ENCODE measurements around the gene AK9.
"Not testable (repeated sequence)": the region's sequence is repeated elsewhere in the genome, so short reads cannot be mapped to it uniquely, and the experiment has no call there.

The AK9 gene

DNA sequence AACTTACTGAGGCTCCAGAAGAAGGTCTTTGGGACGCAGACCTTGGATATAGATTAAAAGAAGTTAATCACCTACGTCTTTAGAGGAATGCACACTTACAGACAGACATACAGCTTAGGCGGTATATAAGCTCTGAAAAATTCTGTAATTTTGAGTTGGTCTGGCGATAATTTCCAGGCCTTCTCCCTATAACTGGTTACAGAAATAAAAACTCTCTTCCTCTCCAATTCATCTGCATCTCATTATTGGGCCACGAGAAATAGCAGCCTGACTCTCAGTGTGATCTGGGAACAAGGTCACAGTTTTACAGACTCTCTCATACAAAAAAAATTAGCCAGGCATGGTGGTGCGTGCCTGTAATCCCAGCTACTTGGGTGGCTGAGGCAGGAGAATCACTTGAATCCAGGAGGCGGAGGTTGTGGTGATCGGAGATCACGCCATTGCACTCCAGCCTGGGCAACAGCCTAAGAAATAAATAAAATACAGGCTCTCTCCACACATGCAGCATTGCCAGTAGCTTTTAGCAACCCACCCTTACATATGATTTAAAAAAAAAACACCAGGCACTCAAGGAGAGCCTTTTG is 212.7 kb downstream of the AK9 start:
- DNase-seq: no peak

DNA sequence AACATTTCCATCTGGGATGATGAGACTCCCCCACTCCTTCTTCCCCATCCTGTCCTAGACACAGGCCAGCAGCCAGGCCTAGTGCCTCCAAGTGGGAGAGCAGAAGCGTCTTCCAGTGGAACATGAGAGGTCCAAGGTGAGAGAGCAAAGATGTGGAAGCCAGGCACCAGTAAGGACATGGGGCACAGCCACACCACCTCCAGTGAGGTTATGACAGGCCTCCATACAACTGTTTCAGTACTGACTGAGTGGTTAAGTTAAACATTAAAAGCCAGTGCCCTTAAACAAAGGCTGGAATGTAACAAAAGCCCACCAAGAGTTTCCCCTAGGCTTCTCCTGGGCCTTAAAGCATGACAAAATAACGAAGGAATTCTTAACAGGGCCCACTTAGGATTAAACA is 213.3 kb downstream of the AK9 start:
- no peak for DNase-seq

DNA sequence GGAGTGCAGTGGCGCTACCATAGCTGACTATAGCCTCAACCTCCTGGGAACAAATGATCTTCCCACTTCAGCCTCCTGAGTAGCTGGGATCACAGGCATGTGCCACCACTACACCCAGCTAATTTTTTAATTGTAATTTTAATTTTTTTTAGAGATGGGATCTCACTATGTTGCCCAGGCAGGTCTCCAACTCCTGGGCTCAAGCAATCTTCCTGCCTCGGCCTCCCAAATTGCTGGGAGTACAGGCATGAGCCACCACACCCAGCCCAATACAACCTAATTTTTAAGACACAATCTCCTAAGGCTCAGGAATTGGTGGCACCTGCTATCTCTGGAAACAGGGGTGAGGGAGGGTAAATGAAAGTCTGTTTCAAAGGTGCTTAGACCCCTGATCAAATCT is 213.8 kb downstream of the AK9 start:
- no peak for DNase-seq

DNA sequence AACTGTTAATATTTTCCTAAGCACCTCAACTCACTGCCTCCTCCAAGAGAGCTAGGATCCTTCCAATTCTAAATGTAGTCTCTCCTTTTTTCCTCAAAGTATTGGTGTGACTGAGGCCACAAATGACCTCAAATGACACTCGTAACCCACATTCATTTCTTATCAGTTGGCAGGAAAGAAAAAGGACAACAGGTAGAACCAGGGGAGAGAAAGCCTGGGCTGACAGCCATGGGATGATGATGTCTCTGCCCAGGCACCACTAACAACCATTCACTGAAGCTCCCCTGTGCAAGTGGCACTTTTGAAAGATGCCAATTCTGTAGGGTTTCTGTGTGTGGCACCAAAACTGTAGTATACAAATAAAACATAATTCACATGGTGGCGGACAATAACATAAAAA is 215.4 kb downstream of the AK9 start:
- no peak for DNase-seq

DNA sequence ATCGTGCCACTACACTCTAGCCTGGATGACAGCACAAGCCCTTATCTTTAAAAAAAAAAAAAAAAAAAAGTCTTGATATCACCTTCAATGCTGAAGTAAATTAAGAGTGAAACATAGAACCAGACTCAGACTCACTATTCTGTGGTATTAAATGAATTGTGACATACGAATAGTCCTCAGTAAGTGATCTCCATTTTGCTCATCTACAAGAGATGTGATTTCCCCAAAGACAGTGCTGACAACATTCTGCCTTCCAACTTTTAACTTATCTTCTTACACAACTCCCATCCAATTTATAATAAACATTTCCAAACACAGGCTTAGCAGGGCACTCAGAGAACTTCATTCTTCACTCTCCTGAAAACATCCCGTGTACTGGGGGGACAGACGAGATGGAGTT is 216.0 kb downstream of the AK9 start:
- no peak for DNase-seq

DNA sequence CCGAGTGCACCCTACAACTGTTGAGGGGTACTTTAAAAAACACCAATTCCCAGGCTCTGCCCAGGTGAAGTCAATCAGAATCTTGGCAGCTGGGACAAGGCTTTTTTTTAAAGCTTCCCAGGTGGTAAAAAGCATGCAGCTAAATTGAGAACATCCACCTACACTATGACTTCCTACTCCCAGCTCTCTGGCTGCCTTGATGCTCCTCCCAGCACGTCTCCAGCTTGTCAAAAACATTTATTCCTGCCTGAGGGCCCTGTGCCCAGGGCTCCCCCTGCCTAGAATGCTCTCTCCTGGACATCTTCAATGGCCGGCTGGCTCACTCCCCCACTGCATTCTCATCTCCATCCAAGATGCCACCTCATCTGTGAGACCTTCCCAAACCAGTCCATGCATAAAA is 217.9 kb downstream of the AK9 start:
- DNase-seq: no peak

DNA sequence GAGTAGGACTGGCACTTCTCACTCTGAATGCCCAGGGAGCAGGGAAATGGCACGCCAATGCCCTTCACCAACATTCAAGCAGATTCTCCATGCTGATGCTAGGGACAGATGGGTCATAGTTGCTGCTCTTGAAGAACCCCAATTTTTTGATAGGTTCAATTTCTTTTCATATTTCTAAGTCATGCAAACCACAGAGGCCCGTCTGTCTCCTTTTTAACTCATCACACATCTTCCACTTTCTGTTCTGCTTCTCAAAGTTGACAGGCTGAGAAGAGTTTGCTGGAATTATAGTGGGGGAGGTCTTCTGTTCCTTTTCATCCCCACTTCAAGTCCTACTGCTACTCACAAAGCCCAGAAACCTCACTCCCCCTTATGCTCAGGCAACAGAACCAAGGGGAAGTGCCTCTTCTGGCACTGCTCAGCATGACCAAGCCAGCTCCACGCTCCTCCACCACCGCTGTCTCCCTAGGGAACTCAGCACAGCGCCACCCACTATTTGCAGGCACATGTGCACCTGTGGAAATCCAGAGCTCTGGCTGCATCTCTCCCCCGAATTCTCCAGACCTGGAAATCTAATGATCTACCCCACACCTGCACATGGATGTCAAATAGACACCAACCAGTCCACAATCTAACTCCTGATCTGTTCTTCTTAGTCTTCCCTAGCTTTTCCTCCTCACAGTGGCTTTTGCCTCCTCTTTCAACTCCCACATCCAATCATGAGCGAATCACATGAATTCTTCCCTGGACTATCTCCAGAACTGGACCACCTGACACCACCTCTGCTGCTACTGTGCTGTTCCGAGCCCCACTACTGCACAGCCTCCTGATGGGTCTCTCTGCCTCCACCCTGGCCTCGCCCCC is 218.6 kb downstream of the AK9 start:
- no peak for DNase-seq

DNA sequence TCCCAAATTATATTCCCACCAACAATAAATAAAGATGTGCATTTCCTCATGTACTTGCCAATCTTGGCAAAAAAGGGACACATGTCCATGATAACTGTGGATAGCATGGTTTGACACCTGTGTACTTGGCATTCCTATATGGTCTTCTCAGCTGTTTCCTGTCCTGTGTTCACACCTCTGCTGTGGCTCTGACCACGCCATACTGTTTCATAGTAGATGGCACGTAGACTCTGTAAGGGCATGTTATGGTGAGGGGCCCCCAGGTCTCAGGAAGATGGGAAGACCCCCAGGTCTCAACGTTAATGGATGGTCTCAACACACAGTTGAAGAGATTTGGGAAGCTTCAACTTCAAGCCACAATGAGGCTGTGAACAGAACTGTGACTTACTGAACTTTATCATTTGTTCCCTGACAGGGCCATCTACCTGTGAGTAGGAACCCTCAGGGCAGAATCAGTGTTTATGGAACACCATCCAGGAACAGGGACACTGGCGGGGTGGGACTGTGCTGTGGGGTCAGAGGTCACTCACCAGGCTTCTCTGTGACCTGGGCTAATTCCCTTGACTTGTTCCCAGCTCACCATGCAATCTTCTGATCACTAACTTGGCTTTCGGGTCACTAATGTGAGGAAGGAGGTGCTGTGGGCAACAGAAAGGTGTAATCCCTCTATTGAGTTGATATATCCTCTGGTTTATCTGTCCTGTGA is 219.7 kb downstream of the AK9 start:
- DNase-seq: no peak

DNA sequence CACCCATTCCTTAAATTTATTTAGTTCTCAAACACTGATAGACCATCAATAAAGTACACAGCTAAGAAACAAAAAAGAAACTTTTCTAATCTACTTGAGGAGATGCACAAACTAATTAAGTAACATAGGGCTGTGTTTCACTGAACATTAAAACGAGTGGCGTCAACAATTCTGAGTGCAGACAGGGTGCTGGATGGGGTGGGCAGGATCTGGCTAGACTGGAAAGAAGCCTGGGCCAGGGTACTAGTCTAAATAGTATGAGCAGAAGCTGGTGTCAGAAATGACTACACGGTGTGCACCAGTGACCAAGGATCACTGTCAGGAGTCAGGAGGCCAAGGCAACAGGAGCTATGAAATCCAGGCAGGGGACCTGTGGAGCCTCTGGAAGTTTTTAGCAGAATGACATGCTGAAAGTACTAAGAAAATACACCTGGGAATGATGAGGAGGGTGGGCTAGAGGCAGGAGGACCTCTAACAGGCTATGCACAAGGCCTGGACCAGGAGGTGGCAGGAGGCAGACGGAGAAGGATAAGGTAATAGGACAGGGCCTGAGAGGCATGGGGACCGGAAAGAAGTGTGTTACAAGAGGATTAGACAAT is 221.3 kb downstream of the AK9 start:
- no peak for DNase-seq

DNA sequence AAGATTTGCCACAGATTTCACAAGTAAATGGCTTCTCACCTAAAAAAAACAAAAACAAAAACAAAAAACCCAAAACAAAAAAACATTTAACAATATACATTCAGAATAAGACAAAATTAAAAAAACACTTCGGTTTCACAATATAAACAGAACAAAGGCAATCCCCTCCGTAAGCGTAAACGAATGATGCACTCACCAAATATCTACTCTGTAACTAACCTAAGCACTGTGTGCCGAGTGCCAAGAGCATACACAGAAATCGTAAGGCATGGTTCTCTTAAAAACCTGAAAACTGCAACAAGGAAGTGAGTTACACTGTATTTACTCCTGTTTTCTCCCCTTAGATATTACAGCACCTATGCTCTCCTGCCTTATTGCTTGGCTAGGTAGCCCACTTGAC is 223.3 kb downstream of the AK9 start:
- DNase-seq: no peak

DNA sequence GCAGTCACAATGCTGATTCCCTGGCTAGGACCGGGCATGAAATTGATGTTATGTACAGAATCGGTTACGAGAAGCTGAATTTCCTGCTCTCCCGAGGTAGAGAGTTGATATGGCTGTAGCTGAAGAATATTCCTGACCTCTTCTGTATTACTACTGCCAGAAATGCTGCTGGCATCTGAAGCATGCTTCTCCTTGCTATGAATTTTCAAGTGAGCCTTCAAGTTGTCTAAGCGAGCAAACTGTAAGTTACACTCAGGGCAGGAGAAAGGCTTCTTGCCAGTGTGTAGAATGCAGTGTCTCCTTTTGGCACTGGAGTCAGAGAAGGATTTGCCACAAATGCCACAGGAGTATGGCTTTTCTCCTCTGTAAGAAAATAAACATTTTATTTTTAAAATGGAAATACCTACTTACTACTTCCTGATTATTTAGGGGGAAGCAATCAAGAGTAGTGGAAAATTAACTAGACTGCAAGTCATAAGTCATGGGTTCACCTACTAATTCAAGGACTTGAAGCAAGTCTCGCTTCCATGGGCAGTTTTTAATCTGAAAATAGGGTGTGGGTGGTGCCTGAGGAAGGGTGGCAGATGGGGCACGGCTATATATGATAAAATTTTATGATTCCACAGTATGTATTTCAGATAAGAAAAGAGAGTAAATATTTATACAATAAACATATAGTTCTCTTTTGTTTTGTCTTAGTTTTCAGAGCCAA is 224.6 kb downstream of the AK9 start:
- no peak for DNase-seq

DNA sequence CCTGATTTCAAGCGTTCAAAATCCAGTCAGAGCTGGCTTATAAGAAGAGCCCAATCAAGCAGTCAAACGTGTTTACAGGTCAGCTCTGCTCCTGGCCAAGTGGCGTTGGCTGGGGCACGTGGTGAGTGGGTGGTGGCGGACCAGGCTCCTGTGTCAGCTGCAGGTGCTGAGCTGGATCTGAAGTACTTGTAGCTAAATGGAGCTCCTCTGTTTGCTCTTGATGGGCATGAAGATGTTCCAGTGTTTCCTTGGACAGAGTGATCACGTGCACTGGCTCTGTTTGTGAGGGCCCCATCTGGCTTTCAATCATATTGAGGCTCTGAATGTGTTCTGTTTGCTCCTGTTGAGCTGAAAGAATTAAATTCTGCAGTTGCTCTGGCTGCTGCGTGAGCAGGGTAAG is 225.2 kb downstream of the AK9 start:
- no peak for DNase-seq

DNA sequence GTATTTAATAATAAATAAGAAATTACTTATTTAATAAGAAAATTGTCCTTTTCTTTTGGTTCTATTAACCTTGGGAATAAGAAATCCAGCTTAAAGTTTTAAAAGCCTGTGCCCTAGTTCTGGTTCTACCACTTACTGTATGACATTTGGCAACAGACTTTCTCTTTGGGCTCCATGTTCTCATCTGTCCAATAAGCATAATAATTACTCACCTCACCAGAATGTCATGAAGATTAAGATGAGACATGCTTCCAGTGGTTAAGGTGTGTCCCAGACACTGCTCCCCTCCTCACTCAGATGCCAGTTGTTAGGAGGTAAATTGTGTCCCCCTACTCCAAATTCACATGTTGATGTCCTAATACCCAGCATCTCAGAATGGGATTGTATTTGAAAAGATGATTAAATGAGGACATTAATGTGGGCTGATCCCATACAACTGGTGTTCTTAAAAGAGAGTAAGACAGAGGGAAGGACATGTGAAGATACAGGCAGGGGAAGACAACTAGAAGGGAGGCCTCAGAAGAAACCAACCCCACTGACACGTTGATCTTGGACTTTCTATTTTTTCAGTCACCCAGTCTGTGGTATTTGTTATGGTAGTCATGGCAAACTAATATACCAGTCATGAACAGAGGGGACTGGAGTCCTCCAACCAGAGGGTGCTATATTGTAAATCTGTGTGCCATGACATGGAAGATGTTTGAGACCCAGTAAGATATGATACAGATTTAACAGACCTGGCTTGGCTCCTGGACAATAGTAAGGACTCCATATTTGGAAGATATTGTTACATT is 229.1 kb downstream of the AK9 start:
- DNase-seq: no peak

DNA sequence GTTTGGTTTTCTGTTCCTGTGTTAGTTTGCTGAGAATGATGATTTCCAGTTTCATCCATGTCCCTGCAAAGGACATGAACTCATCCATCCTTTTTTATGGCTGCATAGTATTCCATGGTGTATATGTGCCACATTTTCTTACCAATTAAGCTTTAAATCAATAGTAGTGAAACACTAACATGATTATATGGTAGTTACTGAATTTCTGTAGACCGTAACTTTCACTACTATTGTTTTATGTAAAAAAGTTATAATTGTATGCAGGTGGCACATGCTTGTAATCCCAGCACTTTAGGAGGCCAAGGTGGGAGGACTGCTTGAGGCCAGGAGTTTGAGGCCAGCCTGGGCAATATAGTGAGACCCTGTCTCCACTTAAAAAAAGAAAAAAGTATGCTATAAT is 229.8 kb downstream of the AK9 start:
- DNase-seq: not testable (repeated sequence)

DNA sequence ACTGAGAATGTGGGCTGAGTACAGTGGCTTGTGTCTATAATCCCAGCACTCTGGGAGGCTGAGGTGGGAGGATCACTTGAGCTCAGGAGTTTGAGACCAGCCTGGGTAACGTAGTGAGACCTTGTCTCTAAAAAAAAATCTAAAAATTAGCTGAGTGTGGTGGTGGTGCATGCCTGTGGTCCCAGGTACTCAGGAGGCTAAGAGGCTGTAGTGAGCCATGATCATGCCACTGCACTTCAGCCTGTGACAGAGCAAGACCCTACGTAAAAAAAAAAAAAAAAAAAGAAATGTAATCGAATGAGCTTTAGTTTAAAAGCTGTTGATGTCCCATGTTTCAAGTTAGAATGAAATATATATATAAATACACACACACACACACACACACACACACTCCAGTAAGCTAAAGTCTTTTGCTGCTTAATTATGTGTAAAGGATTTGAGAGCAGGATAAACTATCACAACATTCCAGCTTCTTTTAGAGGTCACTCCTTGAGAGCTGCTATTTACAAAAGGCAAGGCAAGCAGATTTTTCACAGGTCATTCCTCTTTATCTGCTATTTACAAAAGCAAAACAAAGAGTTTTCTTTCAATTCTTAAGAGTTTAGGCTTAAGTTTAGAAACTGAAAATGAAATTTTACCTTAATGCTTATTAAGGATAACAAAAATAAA is 230.7 kb downstream of the AK9 start:
- DNase-seq: no peak

DNA sequence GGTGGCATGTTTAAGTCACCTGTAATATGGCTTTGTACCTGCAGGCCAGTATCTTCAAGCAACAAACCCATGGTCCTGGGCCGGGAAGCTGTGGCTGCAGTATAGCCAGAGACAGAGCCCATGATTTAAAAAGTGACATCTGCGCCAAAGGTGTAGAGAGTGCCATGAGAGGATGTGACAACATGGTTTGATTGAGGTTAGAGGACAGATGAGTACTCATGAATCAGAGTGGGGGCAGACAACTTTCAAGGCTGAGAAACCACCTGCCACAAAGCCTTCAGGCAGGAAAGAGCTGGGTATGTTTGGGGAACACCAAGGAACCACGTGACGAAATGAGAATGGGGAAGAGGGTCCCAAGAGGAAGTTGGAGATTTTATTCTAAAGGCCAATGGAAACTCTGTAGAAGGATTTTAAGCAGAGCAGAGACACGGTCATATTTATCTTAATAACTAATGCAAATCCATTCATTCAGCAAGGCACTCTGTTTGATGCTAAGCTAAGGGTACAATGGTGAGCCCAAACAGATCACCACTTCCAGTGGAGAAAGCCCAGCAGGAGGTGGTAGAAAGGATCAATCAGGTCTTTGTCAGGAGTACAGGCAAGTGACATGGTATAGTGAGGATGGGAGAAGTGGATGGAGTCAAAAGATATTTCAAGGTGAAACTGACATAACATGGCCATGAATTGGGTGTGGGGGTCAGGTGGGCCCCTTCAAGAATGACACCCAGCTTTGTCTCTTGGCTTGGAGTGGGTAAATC is 232.0 kb downstream of the AK9 start:
- no peak for DNase-seq

DNA sequence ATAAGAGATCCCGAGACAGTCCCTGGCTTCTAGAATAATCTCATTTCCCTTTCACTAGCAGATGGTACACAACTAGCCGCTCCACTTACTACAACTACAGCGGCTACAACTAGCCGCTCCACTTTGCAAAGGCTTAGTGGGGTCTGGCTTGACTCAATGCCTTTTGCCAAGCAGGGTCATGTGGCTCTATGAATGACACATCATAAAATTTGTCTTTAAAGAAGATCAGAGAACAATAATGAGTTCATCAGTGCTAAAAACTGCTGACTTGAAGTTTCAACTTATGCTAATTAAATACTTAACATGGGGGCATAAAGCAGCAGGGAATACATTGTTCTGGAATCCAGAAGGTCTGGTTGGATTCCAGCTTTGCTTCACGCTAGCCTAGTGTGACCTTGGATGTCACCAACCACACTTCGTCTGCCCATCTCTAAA is 233.4 kb downstream of the AK9 start:
- DNase-seq: no peak

DNA sequence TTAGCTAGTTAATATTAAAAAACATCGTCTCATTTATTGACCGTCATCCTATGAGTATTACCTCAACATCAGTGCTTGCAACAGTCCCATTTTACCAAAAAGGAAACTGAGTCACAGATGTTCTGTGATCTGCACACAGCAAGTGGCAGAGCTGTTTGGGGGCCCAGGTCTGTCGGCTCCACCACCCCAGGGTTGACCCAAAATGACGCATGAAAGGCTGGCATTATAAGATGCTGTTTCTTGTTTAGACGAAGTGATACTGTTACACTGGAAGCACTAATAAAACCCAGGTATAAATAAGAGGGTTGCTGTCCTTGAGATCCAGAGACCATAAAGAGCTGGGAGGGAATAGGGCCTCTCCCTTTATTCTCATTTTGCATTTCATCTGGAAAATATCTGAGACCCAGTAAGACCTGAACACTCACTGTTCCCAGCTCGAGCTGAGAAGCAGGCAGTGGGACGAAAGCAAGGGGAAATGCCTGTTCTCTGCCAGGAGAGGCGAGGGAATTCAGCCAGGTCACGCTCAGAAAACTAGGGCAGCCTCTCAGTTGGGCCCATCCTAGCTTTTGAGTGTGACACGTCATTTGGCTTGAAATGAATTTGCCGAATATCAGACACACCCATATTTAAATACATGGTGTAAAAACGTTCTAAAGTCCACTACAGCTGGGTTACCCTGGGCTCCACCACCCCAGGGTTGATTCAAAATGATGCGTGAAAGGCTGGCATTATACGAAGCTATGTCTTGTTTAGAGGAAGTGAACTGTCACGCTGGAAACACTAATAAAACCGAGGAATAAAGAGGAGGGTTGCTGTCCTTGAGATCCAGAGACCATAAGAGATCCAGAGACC is 234.1 kb downstream of the AK9 start:
- peak; percentile 78 for DNase-seq

DNA sequence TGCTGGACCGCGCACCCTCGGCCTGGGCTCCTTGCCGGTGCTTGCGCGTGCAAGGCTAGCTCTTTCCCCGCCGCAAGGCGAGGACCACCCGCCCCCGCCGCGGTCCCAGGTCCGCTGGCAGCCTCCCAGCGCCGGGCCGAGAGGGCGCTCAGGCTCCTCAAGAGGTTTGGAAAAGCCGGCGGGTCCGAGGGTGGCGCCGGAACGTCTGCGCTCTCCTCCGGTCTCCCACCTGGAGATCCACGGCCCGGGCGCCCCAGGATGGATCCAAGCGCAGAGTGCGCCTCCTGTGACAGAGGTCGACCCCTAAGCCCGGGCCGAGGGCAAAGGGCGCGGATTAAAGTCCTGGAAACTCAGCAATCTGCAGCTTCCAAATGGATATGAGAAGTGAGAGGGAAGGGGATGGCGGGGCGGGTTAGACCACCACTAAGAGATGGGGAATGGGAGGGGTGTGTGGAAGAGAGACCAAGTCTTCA is 234.9 kb downstream of the AK9 start:
- DNase-seq: no peak

Data from right hindlimb (tissue), 1 donor.